ENCODE results near the gene FZR1. TPM values are rescaled to one million over a fixed set of nuclear protein-coding genes. Genes with fewer than 3 reads are reported as not detected.
A peak's percentile ranks its signal among the peaks of the same experiment; 100 is the strongest.

The FZR1 gene
- total RNA-seq, 2 experiments from 2014 or later: 40.3 to 46.3 TPM

- Mint-ChIP-seq H3K27ac (no peak overlapping the region), H3K27me3 (ENCODE audit: low read depth) (no peaks in the 10 kb centered on the region), H3K4me1 (ENCODE audit: low read depth) (no peaks in the 10 kb centered on the region), H3K36me3 (ENCODE audit: low read depth) (peaks cover 5% of the 10 kb centered on the region), H3K4me3 (no peak overlapping the region), H3K9me3 (peaks cover 6% of the 10 kb centered on the region)
- CTCF ChIA-PET: no interaction called here
- intact Hi-C loops (cut with micrococcal nuclease): no loop called here
- no peak for DNase-seq
Observed at GRCh38 chr19:3465552-3465951, 40.6 kb upstream of the FZR1 start.

GRCh38 chr19:3466635-3467034, 39.5 kb upstream of the FZR1 start:
- Mint-ChIP-seq H3K4me3 (no peak overlapping the region), H3K27ac (no peak overlapping the region), H3K36me3 (ENCODE audit: low read depth) (peaks cover 5% of the 10 kb centered on the region), H3K27me3 (ENCODE audit: low read depth) (no peaks in the 10 kb centered on the region), H3K4me1 (ENCODE audit: low read depth) (no peaks in the 10 kb centered on the region), H3K9me3 (peaks cover 6% of the 10 kb centered on the region)
- CTCF ChIA-PET: interaction anchor here (0.6 to 0.7 kb wide), 3 partner anchors 36 to 220 kb away, joined by 3 read pairs; no protein-coding TSS in a partner anchor
- intact Hi-C loops (cut with micrococcal nuclease): no loop called here
- DNase-seq: no peak

- Mint-ChIP-seq H3K9me3 (peaks cover 6% of the 10 kb centered on the region), H3K27me3 (ENCODE audit: low read depth) (no peaks in the 10 kb centered on the region), H3K27ac (no peak overlapping the region), H3K4me3 (no peak overlapping the region), H3K4me1 (ENCODE audit: low read depth) (no peaks in the 10 kb centered on the region), H3K36me3 (ENCODE audit: low read depth) (peaks cover 4% of the 10 kb centered on the region)
- CTCF ChIA-PET: no interaction called here
- DNase-seq: peak; percentile 34
- intact Hi-C loops (cut with micrococcal nuclease): no loop called here
Observed at GRCh38 chr19:3467437-3468198, 38.5 kb upstream of the FZR1 start.

- Mint-ChIP-seq H3K27ac (no peak overlapping the region), H3K36me3 (ENCODE audit: low read depth) (peaks cover 3% of the 10 kb centered on the region), H3K4me3 (no peak overlapping the region), H3K9me3 (peaks cover 6% of the 10 kb centered on the region), H3K27me3 (ENCODE audit: low read depth) (no peaks in the 10 kb centered on the region), H3K4me1 (ENCODE audit: low read depth) (no peaks in the 10 kb centered on the region)
- intact Hi-C loops (cut with micrococcal nuclease): no loop called here
- CTCF ChIA-PET: no interaction called here
- DNase-seq: no peak
Observed at GRCh38 chr19:3468211-3468610, 37.9 kb upstream of the FZR1 start.

GRCh38 chr19:3469638-3470499, 36.2 kb upstream of the FZR1 start:
- no peak overlapping the region for H3K27ac Mint-ChIP-seq
- H3K27me3 Mint-ChIP-seq (ENCODE audit: low read depth): no peaks in the 10 kb centered on the region
- no peaks in the 10 kb centered on the region for H3K4me1 Mint-ChIP-seq (ENCODE audit: low read depth)

GRCh38 chr19:3470500-3471128, 35.5 kb upstream of the FZR1 start:
- Mint-ChIP-seq H3K4me3 (no peak overlapping the region), H3K27me3 (ENCODE audit: low read depth) (no peaks in the 10 kb centered on the region), H3K9me3 (peaks cover 6% of the 10 kb centered on the region), H3K36me3 (ENCODE audit: low read depth) (peaks cover 3% of the 10 kb centered on the region), H3K4me1 (ENCODE audit: low read depth) (no peaks in the 10 kb centered on the region), H3K27ac (no peak overlapping the region)
- CTCF ChIA-PET: interaction anchor here (0.6 to 1.9 kb wide), 10 partner anchors 9 to 516 kb away, joined by 3 to 6 read pairs (median 3); no protein-coding TSS in a partner anchor
- DNase-seq: no peak
- intact Hi-C loops (cut with micrococcal nuclease): loop anchor here (5.0 kb wide), 1 partner anchor 163 kb away; no protein-coding TSS in a partner anchor

More at GRCh38 chr19:3469638-3470499, 36.2 kb upstream of the FZR1 start:
- intact Hi-C loops (cut with micrococcal nuclease): loop anchor here (5.0 kb wide), 1 partner anchor 163 kb away; no protein-coding TSS in a partner anchor
- Mint-ChIP-seq H3K4me3 (no peak overlapping the region), H3K9me3 (peaks cover 6% of the 10 kb centered on the region), H3K36me3 (ENCODE audit: low read depth) (peaks cover 3% of the 10 kb centered on the region)
- no peak for DNase-seq
- CTCF ChIA-PET: interaction anchor here (0.7 to 1.9 kb wide), 6 partner anchors 9 to 165 kb away, joined by 3 to 5 read pairs (median 3); no protein-coding TSS in a partner anchor

- Mint-ChIP-seq H3K4me3 (no peak overlapping the region), H3K4me1 (ENCODE audit: low read depth) (no peaks in the 10 kb centered on the region), H3K36me3 (ENCODE audit: low read depth) (peaks cover 3% of the 10 kb centered on the region), H3K27me3 (ENCODE audit: low read depth) (no peaks in the 10 kb centered on the region), H3K27ac (no peak overlapping the region), H3K9me3 (peaks cover 6% of the 10 kb centered on the region)
- peak; percentile 40 for DNase-seq
- CTCF ChIA-PET: interaction anchor here (0.7 to 2.6 kb wide), 17 partner anchors 9 to 168 kb away, joined by 3 to 17 read pairs (median 4); partner anchors contain the start of gene SMIM44
- intact Hi-C loops (cut with micrococcal nuclease): loop anchor here (5.0 kb wide), 1 partner anchor 165 kb away; no protein-coding TSS in a partner anchor
Observed at GRCh38 chr19:3471954-3472655, 34.0 kb upstream of the FZR1 start.

- H3K4me3 Mint-ChIP-seq: no peak overlapping the region
- CTCF ChIA-PET: interaction anchor here (2.6 kb wide), 1 partner anchor 10 kb away, joined by 17 read pairs; the partner anchor contains the start of gene SMIM44
- DNase-seq: no peak
- H3K27ac Mint-ChIP-seq: no peak overlapping the region
- H3K27me3 Mint-ChIP-seq (ENCODE audit: low read depth): no peaks in the 10 kb centered on the region
- peaks cover 9% of the 10 kb centered on the region for H3K4me1 Mint-ChIP-seq (ENCODE audit: low read depth)
- intact Hi-C loops (cut with micrococcal nuclease): loop anchor here (5.0 kb wide), 1 partner anchor 167 kb away; no protein-coding TSS in a partner anchor
- no peaks in the 10 kb centered on the region for H3K36me3 Mint-ChIP-seq (ENCODE audit: low read depth)
- H3K9me3 Mint-ChIP-seq: no peaks in the 10 kb centered on the region
Observed at GRCh38 chr19:3474010-3474409, 32.1 kb upstream of the FZR1 start.

GRCh38 chr19:3474614-3475013, 31.5 kb upstream of the FZR1 start:
- Mint-ChIP-seq H3K4me1 (ENCODE audit: low read depth) (peaks cover 9% of the 10 kb centered on the region), H3K27ac (no peak overlapping the region), H3K27me3 (ENCODE audit: low read depth) (no peaks in the 10 kb centered on the region), H3K9me3 (no peaks in the 10 kb centered on the region), H3K4me3 (no peak overlapping the region), H3K36me3 (ENCODE audit: low read depth) (no peaks in the 10 kb centered on the region)
- intact Hi-C loops (cut with micrococcal nuclease): loop anchor here (5.0 kb wide), 1 partner anchor 167 kb away; no protein-coding TSS in a partner anchor
- no peak for DNase-seq
- CTCF ChIA-PET: interaction anchor here (2.6 kb wide), 1 partner anchor 10 kb away, joined by 17 read pairs; the partner anchor contains the start of gene SMIM44

GRCh38 chr19:3475449-3475848, 30.7 kb upstream of the FZR1 start:
- Mint-ChIP-seq H3K36me3 (ENCODE audit: low read depth) (no peaks in the 10 kb centered on the region), H3K27ac (no peak overlapping the region), H3K9me3 (no peaks in the 10 kb centered on the region), H3K27me3 (ENCODE audit: low read depth) (no peaks in the 10 kb centered on the region), H3K4me3 (no peak overlapping the region), H3K4me1 (ENCODE audit: low read depth) (peaks cover 9% of the 10 kb centered on the region)
- intact Hi-C loops (cut with micrococcal nuclease): no loop called here
- CTCF ChIA-PET: no interaction called here
- no peak for DNase-seq

GRCh38 chr19:3476830-3477229, 29.3 kb upstream of the FZR1 start:
- intact Hi-C loops (cut with micrococcal nuclease): no loop called here
- Mint-ChIP-seq H3K9me3 (no peaks in the 10 kb centered on the region), H3K27ac (no peak overlapping the region)

More at GRCh38 chr19:3476830-3477229, 29.3 kb upstream of the FZR1 start:
- Mint-ChIP-seq H3K4me3 (no peak overlapping the region), H3K36me3 (ENCODE audit: low read depth) (no peaks in the 10 kb centered on the region), H3K27me3 (ENCODE audit: low read depth) (no peaks in the 10 kb centered on the region), H3K4me1 (ENCODE audit: low read depth) (peaks cover 9% of the 10 kb centered on the region)
- DNase-seq: no peak
- CTCF ChIA-PET: no interaction called here

Data from activated naive CD4-positive, alpha-beta T cell treated with anti-CD3 and anti-CD28 coated beads for 36 hours (primary cell).